LoVo (cell line): ENCODE data around the gene ADCY5.

Experiments
- DNase-seq: peaks from one replicate; pipeline ENCODE4 v3.0.0-alpha.2; 2016; ENCODE audit warnings: low spot score

Gene ADCY5

DNA sequence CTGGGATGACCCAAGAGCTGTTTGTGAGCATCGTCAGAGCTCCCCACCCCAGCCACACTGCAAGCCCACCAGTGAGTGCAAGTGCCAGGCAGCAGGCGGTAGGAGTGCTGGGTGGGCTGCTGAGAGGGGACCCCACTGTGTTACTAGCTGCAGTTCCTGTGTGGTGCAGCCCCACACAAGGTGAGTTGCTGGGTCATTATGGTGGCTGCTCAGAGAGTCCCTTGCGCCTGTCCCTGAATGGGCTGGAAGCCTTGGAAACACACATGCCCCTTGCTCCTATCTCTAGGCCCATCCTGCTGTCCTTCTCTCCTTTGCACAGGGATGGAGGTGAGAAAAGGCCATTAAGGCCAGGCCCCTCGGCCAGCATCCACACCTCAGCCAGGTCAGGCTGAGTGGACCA is 163.4 kb downstream of the ADCY5 start:
- no peak for DNase-seq

DNA sequence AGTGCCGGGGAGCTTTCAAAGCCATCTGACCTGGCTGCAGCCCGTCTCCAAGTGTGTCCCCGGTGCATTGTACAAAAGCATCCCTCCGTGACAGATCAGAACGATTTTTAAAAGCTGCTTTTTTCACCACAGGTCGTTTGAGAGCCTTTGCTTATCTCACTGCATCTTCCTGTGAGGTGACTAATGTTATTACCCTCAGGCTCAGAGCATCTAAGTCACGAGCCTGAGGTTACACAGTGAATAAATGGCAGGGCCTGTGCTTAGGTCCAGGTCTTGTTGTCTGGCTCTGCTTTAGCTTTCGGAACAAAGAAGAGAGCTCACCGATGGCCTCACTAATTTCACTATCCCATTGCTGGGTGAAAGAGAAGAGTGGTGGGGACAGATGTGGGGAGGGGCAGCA is 163.8 kb downstream of the ADCY5 start:
- no peak for DNase-seq

DNA sequence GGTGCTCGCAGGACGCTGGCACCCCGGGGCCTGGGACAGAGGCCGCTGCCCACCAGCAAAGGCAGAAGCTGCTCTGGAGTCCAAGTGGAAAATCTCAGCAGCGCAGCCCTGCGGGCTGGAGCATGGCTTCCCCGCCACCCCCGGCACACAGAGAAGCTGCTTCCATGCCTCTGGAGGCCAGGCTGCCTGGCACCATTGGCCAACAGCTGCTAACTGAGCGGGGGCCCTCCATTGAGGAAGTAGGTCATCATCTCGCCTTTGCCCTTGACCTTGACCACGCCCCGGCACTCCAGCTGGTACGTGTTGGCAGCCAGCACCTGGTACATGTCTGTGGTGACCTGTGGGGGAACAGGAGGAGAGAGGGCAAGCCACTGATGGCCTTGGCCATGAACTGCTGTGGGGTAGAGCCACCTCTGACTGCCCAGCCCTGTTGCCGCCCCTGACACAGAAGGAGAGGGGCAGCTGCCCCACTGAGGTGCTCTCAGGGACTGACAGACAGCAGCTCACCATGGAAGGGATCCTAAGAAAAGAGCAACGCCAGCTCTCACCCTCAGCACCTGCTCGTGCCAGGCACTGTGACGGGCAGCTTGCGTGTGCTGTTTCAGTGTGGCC is 164.4 kb downstream of the ADCY5 start:
- no peak for DNase-seq

- no peak for DNase-seq
Observed at GRCh38 chr3:123283657-123284398, 165.1 kb downstream of the ADCY5 start.

- DNase-seq: no peak
Observed at GRCh38 chr3:123283074-123283473, 165.8 kb downstream of the ADCY5 start.

DNA sequence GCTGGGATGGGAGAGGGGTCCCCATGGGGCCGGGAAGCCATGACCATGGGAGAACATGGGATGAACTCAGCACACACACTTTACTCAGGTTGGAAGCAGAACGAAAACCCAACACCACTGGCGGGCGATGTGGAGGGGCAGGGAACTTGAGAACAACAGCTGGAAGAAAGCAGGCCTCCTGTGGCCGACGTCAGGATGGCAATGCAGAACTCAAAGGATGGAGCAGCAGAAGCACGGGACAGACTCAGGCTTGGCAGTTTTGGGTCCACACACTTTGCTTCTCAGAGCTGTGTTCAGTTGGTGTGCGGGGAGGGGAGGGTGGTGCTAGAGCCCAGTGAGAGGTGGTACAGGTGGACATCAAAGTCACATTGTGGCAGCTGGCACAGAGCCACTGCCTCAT is 166.4 kb downstream of the ADCY5 start:
- no peak for DNase-seq

- no peak for DNase-seq
Observed at GRCh38 chr3:123281929-123282328, 167.0 kb downstream of the ADCY5 start.

DNA sequence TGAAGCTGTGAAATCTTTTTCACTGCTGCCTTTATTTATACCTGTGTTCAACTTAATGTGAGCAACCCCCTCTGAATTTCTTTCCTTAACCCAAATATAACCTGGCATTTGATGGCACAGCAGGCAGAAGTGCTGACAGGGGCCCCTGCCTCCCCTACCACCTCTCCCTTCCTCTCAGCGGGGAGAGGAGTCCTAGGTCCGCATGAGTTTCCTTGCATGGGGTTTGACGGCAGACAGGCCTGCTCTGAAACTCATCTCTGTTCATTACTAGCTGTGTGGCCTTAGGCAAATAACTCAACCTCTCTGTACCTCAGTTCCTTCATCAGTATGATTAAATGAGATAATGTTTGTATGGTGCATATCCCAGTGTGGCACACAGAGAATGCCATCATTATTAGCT is 167.5 kb downstream of the ADCY5 start:
- DNase-seq: no peak

GRCh38 chr3:123279121-123279520 is 169.8 kb downstream of the ADCY5 start:
- no peak for DNase-seq

DNA sequence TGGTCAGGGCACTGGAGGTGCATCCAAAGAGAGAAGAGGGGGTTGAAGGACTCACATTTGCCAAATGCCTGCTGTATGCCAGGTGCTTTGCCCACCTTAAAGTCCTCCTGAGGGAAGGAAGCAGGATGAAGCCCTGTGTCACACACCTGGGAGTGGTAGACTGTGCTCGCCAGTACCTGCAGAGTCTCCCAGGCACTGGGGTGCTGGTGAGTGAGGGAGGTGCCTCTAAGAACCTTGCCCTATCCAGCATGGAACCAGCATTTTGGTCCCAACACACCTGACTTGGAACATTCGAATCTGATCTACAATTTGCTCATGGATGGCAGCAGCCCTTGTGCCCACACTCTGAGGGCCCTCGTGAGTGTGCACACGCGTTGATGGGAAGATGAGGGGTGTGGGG is 170.4 kb downstream of the ADCY5 start:
- no peak for DNase-seq

- DNase-seq: no peak
Observed at GRCh38 chr3:123277106-123277505, 171.8 kb downstream of the ADCY5 start.

- DNase-seq: no peak
Observed at GRCh38 chr3:123276346-123277006, 172.4 kb downstream of the ADCY5 start.

- DNase-seq: no peak
Observed at GRCh38 chr3:123275691-123276090, 173.2 kb downstream of the ADCY5 start.

DNA sequence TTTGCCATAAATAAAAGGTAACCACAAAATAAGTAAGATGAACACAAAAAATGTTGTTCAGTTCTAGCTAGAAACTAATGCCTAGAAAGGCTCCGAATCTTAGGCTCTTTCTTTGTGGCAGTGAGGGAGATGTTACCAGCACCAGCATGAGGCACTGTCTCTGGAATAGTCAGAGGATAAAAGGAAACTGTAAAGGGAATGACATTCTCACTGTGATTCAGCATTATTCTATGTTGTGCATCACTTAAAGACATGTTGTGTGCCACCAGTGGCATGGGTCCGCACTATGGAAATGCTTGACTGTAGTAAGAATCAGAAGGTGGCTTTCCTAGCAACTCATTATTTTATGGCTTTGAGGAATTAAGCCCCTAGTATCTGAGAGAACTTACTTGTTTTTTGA is 176.3 kb downstream of the ADCY5 start:
- DNase-seq: no peak

DNA sequence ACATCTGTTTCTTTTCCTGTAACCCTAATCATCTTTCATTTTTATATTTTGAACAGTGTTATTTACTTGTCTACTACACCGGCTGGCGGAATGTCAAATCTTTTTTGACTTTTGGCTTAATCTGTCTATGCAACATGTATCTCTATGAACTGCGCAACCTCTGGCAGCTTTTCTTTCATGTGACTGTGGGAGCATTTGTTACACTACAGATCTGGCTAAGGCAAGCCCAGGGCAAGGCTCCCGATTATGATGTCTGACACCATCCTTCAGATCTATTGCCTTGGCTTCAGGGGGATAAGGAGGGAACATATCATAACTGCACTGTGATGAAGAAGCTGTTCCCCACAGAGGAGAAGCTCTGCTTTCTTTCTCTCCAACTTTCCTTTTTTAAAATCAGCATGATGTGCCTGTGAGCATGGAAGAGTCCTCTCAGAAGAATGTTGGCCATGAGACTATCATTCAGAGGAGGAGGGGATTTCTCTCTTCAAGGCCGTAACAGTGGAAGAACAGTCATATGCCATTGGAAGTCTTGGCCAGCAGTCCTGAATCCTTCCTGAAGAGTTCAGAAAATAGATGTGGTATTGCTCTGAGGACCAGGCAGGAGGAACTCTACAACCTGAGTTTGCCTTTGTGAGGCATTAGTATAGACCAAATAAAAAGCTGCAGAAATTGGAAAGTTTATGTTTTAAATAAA is 177.3 kb downstream of the ADCY5 start:
- no peak for DNase-seq

DNA sequence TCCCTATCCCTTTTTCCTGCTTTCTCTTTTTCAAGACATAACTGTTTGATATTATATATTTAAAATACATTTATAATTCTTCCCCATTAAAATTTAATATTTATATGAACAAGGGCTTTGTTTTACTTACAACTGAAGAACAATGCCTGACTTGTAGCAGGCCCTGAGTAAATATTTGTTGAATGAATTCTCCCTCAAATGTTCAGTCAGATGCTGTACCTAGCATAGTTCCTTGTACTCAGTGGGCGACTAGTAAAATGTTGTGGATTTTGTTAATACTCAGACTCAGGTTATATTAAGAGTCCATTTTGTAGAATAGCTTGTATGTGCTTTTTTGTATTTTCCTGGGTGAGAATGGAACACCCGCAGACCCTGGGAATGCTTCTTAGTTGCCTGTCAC is 178.1 kb downstream of the ADCY5 start:
- no peak for DNase-seq

DNA sequence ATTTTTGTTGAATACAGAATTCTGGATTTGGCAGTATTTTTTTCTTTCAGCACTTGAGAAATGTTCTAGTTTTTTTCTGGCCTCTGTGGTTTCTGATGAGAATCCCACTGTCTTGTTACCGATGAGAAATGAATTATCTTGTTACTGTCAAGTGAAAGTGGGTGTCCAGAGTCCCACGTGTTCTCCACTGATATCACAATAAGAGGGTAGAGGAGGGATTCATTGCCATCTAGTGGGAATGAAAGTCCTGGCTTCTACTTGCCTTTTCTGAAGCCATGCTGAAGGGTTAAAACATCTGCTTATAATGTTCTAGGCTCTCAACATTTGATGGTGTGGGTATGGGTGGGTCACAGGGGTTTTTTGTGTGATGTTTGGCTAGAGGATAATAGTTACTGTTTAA is 181.1 kb downstream of the ADCY5 start:
- DNase-seq: no peak

GRCh38 chr3:123263941-123264340 is 184.9 kb downstream of the ADCY5 start:
- no peak for DNase-seq

GRCh38 chr3:123262868-123263267 is 186.0 kb downstream of the ADCY5 start:
- no peak for DNase-seq

GRCh38 chr3:123262226-123262625 is 186.7 kb downstream of the ADCY5 start:
- DNase-seq: no peak

DNA sequence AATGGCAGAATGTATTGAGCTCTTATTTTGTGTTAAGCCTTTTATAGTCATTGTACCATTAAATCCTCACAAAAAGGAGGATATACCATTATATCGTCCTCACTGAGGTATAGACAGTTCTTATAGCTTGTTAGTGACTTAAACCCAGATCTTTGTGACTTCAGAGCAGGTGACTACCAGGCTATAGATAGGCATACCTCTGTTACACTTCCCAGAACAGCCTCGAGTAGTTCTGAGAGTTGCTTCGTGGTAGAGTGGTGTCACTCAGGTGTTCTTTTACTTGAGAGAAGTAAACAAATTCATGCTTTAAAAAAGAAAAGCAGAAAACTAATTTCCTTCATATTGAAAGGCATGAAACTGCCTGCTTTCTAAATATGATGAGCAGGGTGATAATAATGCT is 187.2 kb downstream of the ADCY5 start:
- no peak for DNase-seq

DNA sequence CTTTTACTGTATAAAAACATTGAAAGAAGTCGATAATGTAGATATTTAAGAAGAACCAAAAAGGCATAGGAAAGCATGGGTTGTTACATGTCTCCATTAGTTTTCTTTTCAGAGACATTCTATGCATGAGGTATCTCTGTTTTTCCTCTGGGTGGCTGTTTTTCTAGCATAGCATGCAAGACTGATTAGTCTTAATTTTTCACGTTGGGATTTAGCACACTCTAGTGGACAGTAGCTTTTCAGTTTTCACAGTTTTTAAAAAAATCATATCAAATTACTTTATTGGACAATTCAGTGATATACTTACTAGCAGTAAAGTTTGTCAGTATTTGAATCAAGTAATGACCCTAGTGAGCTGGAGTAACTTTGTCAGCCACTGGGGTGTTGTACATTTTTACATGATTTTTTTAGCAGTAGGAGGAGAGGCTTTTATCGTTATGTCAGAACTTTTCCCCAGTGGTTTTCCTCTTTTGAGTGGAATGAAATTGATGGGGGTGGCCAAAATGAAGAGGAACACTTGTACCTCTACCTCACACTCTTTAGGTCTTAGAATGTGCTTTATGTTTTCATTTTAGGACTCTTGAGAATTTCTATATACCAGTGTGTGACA is 190.0 kb downstream of the ADCY5 start:
- peak; percentile 32 for DNase-seq
